ENCODE results near the gene FMN1. TPM values are rescaled to one million over a fixed set of nuclear protein-coding genes. Genes with fewer than 3 reads are reported as not detected.
A peak's percentile ranks its signal among the peaks of the same experiment; 100 is the strongest.

Gene FMN1
- polyA plus RNA-seq, 1 experiment = 3.7 TPM

DNA sequence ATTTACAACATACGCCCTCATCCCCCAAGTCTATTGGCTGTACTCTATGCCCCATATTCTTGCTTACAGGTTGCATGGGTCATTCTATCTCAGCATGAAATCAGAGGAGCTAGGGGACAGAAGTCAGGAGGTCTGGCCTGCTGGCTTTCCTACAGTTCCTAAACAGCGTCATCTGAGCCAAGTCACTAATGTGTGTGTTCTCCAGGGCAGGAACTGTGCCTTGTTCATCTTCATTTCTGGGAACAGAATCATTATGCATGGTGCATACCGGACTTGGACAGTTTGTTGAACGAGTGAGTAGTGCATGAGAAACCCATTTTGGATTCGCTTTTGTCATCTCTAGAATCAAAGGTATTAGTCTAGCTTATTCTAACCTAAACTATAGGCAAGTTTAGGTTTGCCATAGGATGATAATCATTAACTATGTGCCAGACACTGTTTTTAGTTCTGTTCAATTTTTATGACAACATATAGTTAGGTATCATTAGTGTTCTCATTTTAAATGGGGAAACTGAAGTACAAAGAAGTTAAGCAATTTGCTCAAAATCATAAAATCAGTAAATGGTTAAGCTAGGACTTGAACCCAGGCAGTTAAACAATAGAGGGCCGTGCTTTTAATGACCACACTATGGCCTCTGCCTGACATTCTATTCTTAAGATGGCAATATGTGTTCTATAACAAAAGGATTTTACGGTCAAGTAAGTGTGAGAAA, 105.2 kb downstream of the FMN1 start:
- POLR2A ChIA-PET = no interaction called here
- no peak overlapping the region for H3K27ac ChIP-seq (ENCODE audit: low read depth, low read length)
- no peak for TF ChIP-seq CTCF (IDR thresholded peaks at IDR 0.05; ENCODE audit: low read depth, low read length)
- no peak for DNase-seq (ENCODE audit: low read depth, low spot score)
- H3K4me3 ChIP-seq (ENCODE audit: low read depth, low read length) = no peak overlapping the region; the same call in 1 of the 2 replicates
- H3K27me3 ChIP-seq (ENCODE audit: control insufficient read depth, insufficient read depth, low read length) = no peaks in the 10 kb centered on the region
- no peaks in the 10 kb centered on the region for H3K9me3 ChIP-seq (ENCODE audit: control insufficient read depth, insufficient read depth, low read length)
- CTCF ChIA-PET = interaction anchor here (0.7 to 14.6 kb wide), 7 partner anchors 11 to 611 kb away, joined by 3 to 290 read pairs (median 3); no protein-coding TSS in a partner anchor

DNA sequence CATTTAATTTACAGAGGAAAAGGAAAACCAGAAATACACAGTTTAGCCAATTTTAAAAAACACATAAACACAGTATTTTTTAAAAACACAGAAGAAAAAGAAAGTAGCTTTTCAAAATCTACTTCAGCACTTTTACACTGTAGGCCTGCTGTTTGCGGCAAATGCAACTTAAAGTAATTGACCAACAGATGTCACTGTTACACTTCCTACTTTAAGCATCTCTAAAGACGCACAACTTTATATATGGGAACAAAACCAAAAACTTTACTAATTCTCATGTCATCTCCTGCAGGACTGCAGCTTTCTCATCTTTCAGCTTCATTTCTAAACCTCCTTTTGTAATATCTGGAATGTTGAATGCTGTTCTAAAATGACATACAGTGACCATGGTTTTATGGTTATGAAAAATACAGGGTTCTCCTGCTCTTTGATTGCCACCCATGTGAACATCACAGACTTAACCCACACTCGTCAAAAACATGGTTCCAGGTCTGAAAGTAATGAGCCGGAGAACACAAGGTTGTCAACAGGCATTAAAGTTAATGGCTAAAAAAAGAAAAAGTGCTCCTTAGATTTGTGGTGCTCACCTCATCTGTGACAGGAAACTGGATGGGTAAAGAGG, 107.9 kb downstream of the FMN1 start:
- Histone ChIP-seq H3K4me3 (ENCODE audit: low read depth, low read length) (no peak overlapping the region), H3K9me3 (ENCODE audit: control insufficient read depth, insufficient read depth, low read length) (no peaks in the 10 kb centered on the region), H3K27me3 (ENCODE audit: control insufficient read depth, insufficient read depth, low read length) (no peaks in the 10 kb centered on the region), H3K27ac (ENCODE audit: low read depth, low read length) (no peak overlapping the region)
- CTCF ChIA-PET = interaction anchor here (0.5 to 14.6 kb wide), 51 partner anchors 8 to 906 kb away, joined by 3 to 290 read pairs (median 5); partner anchors contain the start of gene FMN1
- POLR2A ChIA-PET = interaction anchor here (1.6 kb wide), 1 partner anchor 46 kb away, joined by 9 read pairs; no protein-coding TSS in a partner anchor
- no peak for DNase-seq (ENCODE audit: low read depth, low spot score)
- TF ChIP-seq CTCF (IDR thresholded peaks at IDR 0.05; ENCODE audit: low read depth, low read length) = peak; percentile 70

DNA sequence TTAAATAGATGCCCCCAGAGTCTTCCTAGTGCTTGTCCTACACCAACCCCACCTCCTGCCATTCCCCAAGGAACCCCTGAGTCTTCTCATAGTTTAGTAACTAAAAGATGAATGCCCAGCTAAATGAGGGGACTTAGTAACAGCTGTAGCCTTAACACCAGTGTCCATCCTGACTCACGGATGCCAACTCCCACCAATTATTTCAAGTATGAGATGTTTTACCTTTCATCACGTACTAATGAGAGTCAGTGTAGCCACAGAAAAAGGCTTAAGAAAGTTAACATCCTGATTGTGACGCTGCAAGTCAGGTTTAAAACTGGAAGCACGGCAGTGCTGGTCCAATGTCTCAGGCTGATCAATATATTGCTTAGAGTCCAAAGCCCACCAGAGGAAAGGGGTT, 109.9 kb downstream of the FMN1 start:
- no peak for DNase-seq (ENCODE audit: low read depth, low spot score)
- CTCF ChIA-PET = interaction anchor here (3.3 to 14.6 kb wide), 2 partner anchors 50 to 63 kb away, joined by 21 to 290 read pairs; no protein-coding TSS in a partner anchor
- Histone ChIP-seq H3K27me3 (ENCODE audit: control insufficient read depth, insufficient read depth, low read length) (no peaks in the 10 kb centered on the region), H3K4me3 (ENCODE audit: low read depth, low read length) (no peak overlapping the region), H3K27ac (ENCODE audit: low read depth, low read length) (no peak overlapping the region), H3K9me3 (ENCODE audit: control insufficient read depth, insufficient read depth, low read length) (no peaks in the 10 kb centered on the region)
- POLR2A ChIA-PET = no interaction called here
- TF ChIP-seq CTCF (IDR thresholded peaks at IDR 0.05; ENCODE audit: low read depth, low read length) = no peak

- no peak for TF ChIP-seq CTCF (IDR thresholded peaks at IDR 0.05; ENCODE audit: low read depth, low read length)
- ChIA-PET POLR2A (no interaction called here), CTCF (interaction anchor here (0.6 to 14.6 kb wide), 3 partner anchors 51 to 434 kb away, joined by 3 to 290 read pairs (median 21); no protein-coding TSS in a partner anchor)
- Histone ChIP-seq H3K27me3 (ENCODE audit: control insufficient read depth, insufficient read depth, low read length) (no peaks in the 10 kb centered on the region), H3K27ac (ENCODE audit: low read depth, low read length) (no peak overlapping the region), H3K4me3 (ENCODE audit: low read depth, low read length) (no peak overlapping the region), H3K9me3 (ENCODE audit: control insufficient read depth, insufficient read depth, low read length) (no peaks in the 10 kb centered on the region)
- DNase-seq (ENCODE audit: low read depth, low spot score) = no peak
Observed at GRCh38 chr15:33083232-33084081, 111.1 kb downstream of the FMN1 start.

All from AG04450 (cell line).